GM10266 (cell line): ENCODE results near the gene VSTM1.
A peak's percentile ranks its signal among the peaks of the same experiment; 100 is the strongest.

Experiments
- DNase-seq: peaks from one replicate; pipeline ENCODE4 v3.0.0; 2012; ENCODE audit errors: extremely low spot score
- CTCF ChIP-seq: IDR thresholded peaks from 2 replicates; pipeline ENCODE4 v1.5.1; 2012; ENCODE audit warnings: mild to moderate bottlenecking, low read depth; ENCODE audit not compliant: control insufficient read depth, insufficient read depth; ENCODE audit errors: missing control alignments

The VSTM1 gene

GRCh38 chr19:53993448-53993847, 70.2 kb downstream of the VSTM1 start:
- no peak for DNase-seq
- no peak for TF ChIP-seq CTCF

- no peak for TF ChIP-seq CTCF
- DNase-seq: no peak
These were observed 70.9 kb downstream of the VSTM1 start for GRCh38 chr19:53992815-53993214.

GRCh38 chr19:53992211-53992610, 71.5 kb downstream of the VSTM1 start:
- DNase-seq: no peak

GRCh38 chr19:53991224-53992113, 72.2 kb downstream of the VSTM1 start, which contains the start of gene CACNG6:
Gene CACNG6 (plus strand): TSS chr19:53991637. CDS start chr19:53992878, 1,241 bp downstream.
- no peak for TF ChIP-seq CTCF

More at GRCh38 chr19:53992211-53992610, 71.5 kb downstream of the VSTM1 start:
- TF ChIP-seq CTCF: no peak

More at GRCh38 chr19:53991224-53992113, 72.2 kb downstream of the VSTM1 start, which contains the start of gene CACNG6:
- DNase-seq: peak; percentile 68
